ENCODE data around the gene SLF1. TPM values are rescaled to one million over a fixed set of nuclear protein-coding genes. Genes with fewer than 3 reads are reported as not detected.

SLF1 gene
- polyA plus RNA-seq, 3 donors, result 1.1 to 2.7 (median 2.0) TPM

DNA sequence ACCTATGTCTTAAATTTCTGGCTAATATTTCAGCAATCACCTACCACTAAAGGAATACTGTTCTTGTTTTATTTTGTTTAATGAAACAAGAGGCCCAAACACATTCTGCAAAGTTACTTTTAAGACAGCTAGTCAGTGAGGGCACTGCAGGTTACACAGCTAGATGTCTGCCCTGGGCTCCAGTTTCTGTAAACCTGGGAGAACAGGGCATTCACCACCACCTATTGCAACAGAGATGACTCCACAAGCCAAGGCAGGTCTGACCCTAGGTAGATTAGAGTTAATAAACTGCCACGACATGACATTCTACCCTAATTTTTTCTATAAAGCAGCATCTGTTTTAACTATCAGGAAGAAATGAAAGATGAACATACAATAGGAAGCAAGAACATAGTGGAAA lies 90.8 kb downstream of the SLF1 start:
- WGBS (ENCODE audit: insufficient coverage), result no CpG with 5 or more reads among the region's 1 CpG

DNA sequence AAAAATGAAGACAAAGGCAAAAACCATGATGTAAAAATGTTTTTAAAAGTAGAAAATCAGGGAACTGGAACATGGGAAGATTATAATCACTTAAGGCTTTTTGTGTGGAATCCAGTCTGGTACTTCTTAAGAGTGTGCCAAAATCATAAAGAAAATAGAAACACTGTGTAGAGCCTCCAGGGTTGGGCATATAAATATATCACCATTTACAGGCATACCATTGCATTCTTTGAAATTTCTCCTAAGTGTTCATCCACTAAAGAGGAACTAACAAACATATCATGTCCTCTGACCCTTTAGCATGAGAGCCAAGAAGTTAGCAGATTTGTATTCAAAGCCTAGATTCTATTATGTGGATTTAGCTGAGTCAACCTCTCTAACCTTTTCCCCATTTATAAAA lies 93.3 kb downstream of the SLF1 start:
- Histone ChIP-seq H3K4me1 (ENCODE audit: control insufficient read depth in 1 of 2, insufficient read depth in 2 of 2, low read length in 2 of 2) (no peaks in the 10 kb centered on the region), H2AFZ (ENCODE audit: insufficient read depth, low read depth, low read length, poor library complexity, severe bottlenecking) (no peak overlapping the region), H3K36me3 (replicated peaks in 1 of 2; ENCODE audit: control insufficient read depth in 1 of 2, insufficient read depth in 2 of 2, low read length in 2 of 2) (peaks cover 33 to 82% of the 10 kb centered on the region in 2 donors), H4K20me1 (ENCODE audit: insufficient read depth, low read length) (peaks cover 9% of the 10 kb centered on the region), H3K27ac (ENCODE audit: low read depth in 1 of 2, low read length in 2 of 2) (no peak overlapping the region), H3K4me3 (replicated peaks in 1 of 3; ENCODE audit: low read depth in 2 of 3, low read length in 3 of 3) (no peak overlapping the region), H3K4me2 (replicated peaks; ENCODE audit: extremely low read depth, low read length, poor library complexity, severe bottlenecking) (no peak overlapping the region), H3K9me3 (replicated peaks in 1 of 2; ENCODE audit: control insufficient read depth in 1 of 2, insufficient read depth in 1 of 2, low read length in 2 of 2) (no peaks in the 10 kb centered on the region), H3K27me3 (ENCODE audit: control insufficient read depth in 2 of 2, insufficient read depth in 2 of 2, low read length in 2 of 2) (no peaks in the 10 kb centered on the region), H3K9ac (ENCODE audit: insufficient read depth, low read length, poor library complexity, severe bottlenecking) (no peak overlapping the region), H3K79me2 (ENCODE audit: insufficient read depth, low read length) (no peaks in the 10 kb centered on the region)
- DNase-seq, result no peak
- intact Hi-C loops (cut with micrococcal nuclease), result no loop called here
- TF ChIP-seq, protein P1, sequence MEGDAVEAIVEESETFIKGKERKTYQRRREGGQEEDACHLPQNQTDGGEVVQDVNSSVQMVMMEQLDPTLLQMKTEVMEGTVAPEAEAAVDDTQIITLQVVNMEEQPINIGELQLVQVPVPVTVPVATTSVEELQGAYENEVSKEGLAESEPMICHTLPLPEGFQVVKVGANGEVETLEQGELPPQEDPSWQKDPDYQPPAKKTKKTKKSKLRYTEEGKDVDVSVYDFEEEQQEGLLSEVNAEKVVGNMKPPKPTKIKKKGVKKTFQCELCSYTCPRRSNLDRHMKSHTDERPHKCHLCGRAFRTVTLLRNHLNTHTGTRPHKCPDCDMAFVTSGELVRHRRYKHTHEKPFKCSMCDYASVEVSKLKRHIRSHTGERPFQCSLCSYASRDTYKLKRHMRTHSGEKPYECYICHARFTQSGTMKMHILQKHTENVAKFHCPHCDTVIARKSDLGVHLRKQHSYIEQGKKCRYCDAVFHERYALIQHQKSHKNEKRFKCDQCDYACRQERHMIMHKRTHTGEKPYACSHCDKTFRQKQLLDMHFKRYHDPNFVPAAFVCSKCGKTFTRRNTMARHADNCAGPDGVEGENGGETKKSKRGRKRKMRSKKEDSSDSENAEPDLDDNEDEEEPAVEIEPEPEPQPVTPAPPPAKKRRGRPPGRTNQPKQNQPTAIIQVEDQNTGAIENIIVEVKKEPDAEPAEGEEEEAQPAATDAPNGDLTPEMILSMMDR (IDR thresholded peaks at IDR 0.05), result no peak
- no peaks in the 10 kb centered on the region for H3K27me3 Mint-ChIP-seq (ENCODE audit: low read depth in 3 of 3)
- no peaks in the 10 kb centered on the region for H3K4me1 Mint-ChIP-seq
- H3K36me3 Mint-ChIP-seq, result peaks cover 62 to 63% of the 10 kb centered on the region in 2 donors
- H3K27ac Mint-ChIP-seq, result no peak overlapping the region
- peaks cover 0 to 1% (median 0%) of the 10 kb centered on the region in 7 donors for H3K9me3 Mint-ChIP-seq
- H3K4me3 Mint-ChIP-seq, result no peak overlapping the region

More for the DNA sequence above, 90.8 kb downstream of the SLF1 start:
- no peaks in the 10 kb centered on the region for H3K9me3 ChIP-seq (replicated peaks in 1 of 2; ENCODE audit: control insufficient read depth in 1 of 2, insufficient read depth in 1 of 2, low read length in 2 of 2)
- Mint-ChIP-seq H3K9me3 (peaks cover 0 to 1% (median 0%) of the 10 kb centered on the region in 7 donors), H3K4me3 (no peak overlapping the region), H3K4me1 (no peaks in the 10 kb centered on the region), H3K27me3 (ENCODE audit: low read depth in 3 of 3) (no peaks in the 10 kb centered on the region), H3K27ac (peak overlapping the region in 1 of 7 donors; percentile 38), H3K36me3 (peaks cover 56 to 70% of the 10 kb centered on the region in 2 donors)
- TF ChIP-seq, protein P1 (IDR thresholded peaks at IDR 0.05), result no peak
- no peaks in the 10 kb centered on the region for H3K4me1 ChIP-seq (ENCODE audit: control insufficient read depth in 1 of 2, insufficient read depth in 2 of 2, low read length in 2 of 2)
- no peak overlapping the region for H3K27ac ChIP-seq (ENCODE audit: low read depth in 1 of 2, low read length in 2 of 2)
- peaks cover 5% of the 10 kb centered on the region for H4K20me1 ChIP-seq (ENCODE audit: insufficient read depth, low read length)
- no peak for DNase-seq
- H3K4me2 ChIP-seq (replicated peaks; ENCODE audit: extremely low read depth, low read length, poor library complexity, severe bottlenecking), result no peak overlapping the region
- no peak overlapping the region for H2AFZ ChIP-seq (ENCODE audit: insufficient read depth, low read depth, low read length, poor library complexity, severe bottlenecking)
- no peaks in the 10 kb centered on the region for H3K27me3 ChIP-seq (ENCODE audit: control insufficient read depth in 2 of 2, insufficient read depth in 2 of 2, low read length in 2 of 2)
- H3K4me3 ChIP-seq (replicated peaks in 1 of 3; ENCODE audit: low read depth in 2 of 3, low read length in 3 of 3), result no peak overlapping the region
- H3K36me3 ChIP-seq (replicated peaks in 1 of 2; ENCODE audit: control insufficient read depth in 1 of 2, insufficient read depth in 2 of 2, low read length in 2 of 2), result peaks cover 38 to 90% of the 10 kb centered on the region in 2 donors
- H3K9ac ChIP-seq (ENCODE audit: insufficient read depth, low read length, poor library complexity, severe bottlenecking), result no peak overlapping the region
- H3K79me2 ChIP-seq (ENCODE audit: insufficient read depth, low read length), result no peaks in the 10 kb centered on the region
- intact Hi-C loops (cut with micrococcal nuclease), result no loop called here
